ENCODE measurements around the gene GATM. TPM values are rescaled to one million over a fixed set of nuclear protein-coding genes. Genes with fewer than 3 reads are reported as not detected.

The GATM gene
- total RNA-seq, 1 experiment from 2014 or later, result 1.6 TPM

GRCh38 chr15:45384700-45385099 is 6.4 kb upstream of the GATM start:
- POLR2A ChIA-PET, result interaction anchor here (0.6 to 2.1 kb wide), 2 partner anchors 9 to 12 kb away, joined by 3 to 6 read pairs; no protein-coding TSS in a partner anchor
- no peak overlapping the region for H3K4me3 Mint-ChIP-seq (ENCODE audit: unreplicated experiment)
- BruUV-seq (replicated peaks), result no TSS peak
- no peak for DNase-seq (ENCODE audit: unreplicated experiment)
- no peak for TF ChIP-seq CTCF (IDR thresholded peaks at IDR 0.05; ENCODE audit: unreplicated experiment)
- CTCF ChIA-PET, result interaction anchor here (0.6 to 2.8 kb wide), 6 partner anchors 12 to 266 kb away, joined by 3 to 11 read pairs (median 4); no protein-coding TSS in a partner anchor
- H3K36me3 Mint-ChIP-seq (ENCODE audit: insufficient read depth, unreplicated experiment), result no peaks in the 10 kb centered on the region
- peaks cover 17% of the 10 kb centered on the region for H3K27me3 Mint-ChIP-seq (ENCODE audit: insufficient read depth, unreplicated experiment)
- no peaks in the 10 kb centered on the region for H3K9me3 Mint-ChIP-seq (ENCODE audit: unreplicated experiment)
- intact Hi-C loops (cut with micrococcal nuclease), result no loop called here
- H3K27ac Mint-ChIP-seq (ENCODE audit: low read depth, unreplicated experiment), result no peak overlapping the region
- peaks cover 11% of the 10 kb centered on the region for H3K4me1 Mint-ChIP-seq (ENCODE audit: insufficient read depth, unreplicated experiment)

GRCh38 chr15:45378913-45379262 is 544 bp upstream of the GATM start:
- H3K4me3 Mint-ChIP-seq (ENCODE audit: unreplicated experiment), result peak overlapping the region; percentile 84
- TF ChIP-seq CTCF (IDR thresholded peaks at IDR 0.05; ENCODE audit: unreplicated experiment), result no peak
- ChIA-PET POLR2A (no interaction called here), CTCF (interaction anchor here (0.8 to 1.1 kb wide), 2 partner anchors 17 to 35 kb away, joined by 3 to 4 read pairs; no protein-coding TSS in a partner anchor)
- BruUV-seq (replicated peaks), result no TSS peak
- H3K36me3 Mint-ChIP-seq (ENCODE audit: insufficient read depth, unreplicated experiment), result no peaks in the 10 kb centered on the region
- DNase-seq (ENCODE audit: unreplicated experiment), result no peak
- H3K27ac Mint-ChIP-seq (ENCODE audit: low read depth, unreplicated experiment), result no peak overlapping the region
- H3K9me3 Mint-ChIP-seq (ENCODE audit: unreplicated experiment), result no peaks in the 10 kb centered on the region
- intact Hi-C loops (cut with micrococcal nuclease), result loop anchor here (5.0 kb wide), 1 partner anchor 72 kb away; no protein-coding TSS in a partner anchor
- H3K4me1 Mint-ChIP-seq (ENCODE audit: insufficient read depth, unreplicated experiment), result peaks cover 9% of the 10 kb centered on the region
- peaks cover 34% of the 10 kb centered on the region for H3K27me3 Mint-ChIP-seq (ENCODE audit: insufficient read depth, unreplicated experiment)

GRCh38 chr15:45377609-45378148 is 665 bp downstream of the GATM start:
- CTCF ChIA-PET, result interaction anchor here (0.6 to 2.7 kb wide), 6 partner anchors 13 to 251 kb away, joined by 3 to 14 read pairs (median 3); no protein-coding TSS in a partner anchor
- no peak overlapping the region for H3K27ac Mint-ChIP-seq (ENCODE audit: low read depth, unreplicated experiment)
- DNase-seq (ENCODE audit: unreplicated experiment), result no peak
- peak overlapping the region; percentile 84 for H3K4me3 Mint-ChIP-seq (ENCODE audit: unreplicated experiment)
- H3K27me3 Mint-ChIP-seq (ENCODE audit: insufficient read depth, unreplicated experiment), result peaks cover 34% of the 10 kb centered on the region
- no peaks in the 10 kb centered on the region for H3K36me3 Mint-ChIP-seq (ENCODE audit: insufficient read depth, unreplicated experiment)
- no TSS peak for BruUV-seq (replicated peaks)
- no peaks in the 10 kb centered on the region for H3K9me3 Mint-ChIP-seq (ENCODE audit: unreplicated experiment)
- POLR2A ChIA-PET, result interaction anchor here (0.7 to 2.1 kb wide), 4 partner anchors 9 to 210 kb away, joined by 3 to 8 read pairs (median 6); partner anchors contain the start of gene BLOC1S6
- peaks cover 9% of the 10 kb centered on the region for H3K4me1 Mint-ChIP-seq (ENCODE audit: insufficient read depth, unreplicated experiment)
- no peak for TF ChIP-seq CTCF (IDR thresholded peaks at IDR 0.05; ENCODE audit: unreplicated experiment)
- intact Hi-C loops (cut with micrococcal nuclease), result loop anchor here (5.0 kb wide), 1 partner anchor 70 kb away; no protein-coding TSS in a partner anchor

GRCh38 chr15:45376967-45377608 is 1.3 kb downstream of the GATM start:
- POLR2A ChIA-PET, result interaction anchor here (2.0 to 2.1 kb wide), 3 partner anchors 10 to 25 kb away, joined by 5 to 8 read pairs (median 7); a partner anchor contains a TSS
- Mint-ChIP-seq H3K27me3 (ENCODE audit: insufficient read depth, unreplicated experiment) (peaks cover 34% of the 10 kb centered on the region), H3K9me3 (ENCODE audit: unreplicated experiment) (no peaks in the 10 kb centered on the region), H3K4me3 (ENCODE audit: unreplicated experiment) (peak overlapping the region; percentile 84), H3K36me3 (ENCODE audit: insufficient read depth, unreplicated experiment) (no peaks in the 10 kb centered on the region), H3K4me1 (ENCODE audit: insufficient read depth, unreplicated experiment) (peaks cover 9% of the 10 kb centered on the region), H3K27ac (ENCODE audit: low read depth, unreplicated experiment) (no peak overlapping the region)
- no peak for DNase-seq (ENCODE audit: unreplicated experiment)
- intact Hi-C loops (cut with micrococcal nuclease), result loop anchor here (5.0 kb wide), 1 partner anchor 70 kb away; no protein-coding TSS in a partner anchor
- no TSS peak for BruUV-seq (replicated peaks)
- CTCF ChIA-PET, result interaction anchor here (0.6 to 2.7 kb wide), 10 partner anchors 12 to 1529 kb away, joined by 3 to 14 read pairs (median 3); no protein-coding TSS in a partner anchor
- no peak for TF ChIP-seq CTCF (IDR thresholded peaks at IDR 0.05; ENCODE audit: unreplicated experiment)

Measured in MCF 10A (cell line).